IPS-18a (cell line): ENCODE results near the gene RAET1E.
"Not testable (repeated sequence)": the region's sequence is repeated elsewhere in the genome, so short reads cannot be mapped to it uniquely, and the experiment has no call there.

ENCODE experiments used
- H3K27ac ChIP-seq: one replicate; pipeline ENCODE4 v1.5.1; 2013; ENCODE audit warnings: low read length
- H3K27me3 ChIP-seq: one replicate; pipeline ENCODE4 v1.6.1; 2013; ENCODE audit warnings: mild to moderate bottlenecking, low read length; ENCODE audit not compliant: control insufficient read depth, insufficient read depth
- H3K36me3 ChIP-seq: one replicate; pipeline ENCODE4 v1.6.1; 2013; ENCODE audit warnings: low read depth, low read length; ENCODE audit not compliant: control insufficient read depth
- H3K4me1 ChIP-seq: one replicate; pipeline ENCODE4 v1.6.1; 2013; ENCODE audit warnings: low read depth, low read length; ENCODE audit not compliant: control insufficient read depth
- H3K4me3 ChIP-seq: one replicate; pipeline ENCODE4 v1.5.1; 2013; ENCODE audit warnings: low read length
- H3K9ac ChIP-seq: one replicate; pipeline ENCODE4 v1.6.1; 2013; ENCODE audit warnings: mild to moderate bottlenecking, low read length, moderate library complexity
- H3K9me3 ChIP-seq: one replicate; pipeline ENCODE4 v1.6.1; 2013; ENCODE audit warnings: low read depth, low read length; ENCODE audit not compliant: control insufficient read depth

Gene RAET1E

DNA sequence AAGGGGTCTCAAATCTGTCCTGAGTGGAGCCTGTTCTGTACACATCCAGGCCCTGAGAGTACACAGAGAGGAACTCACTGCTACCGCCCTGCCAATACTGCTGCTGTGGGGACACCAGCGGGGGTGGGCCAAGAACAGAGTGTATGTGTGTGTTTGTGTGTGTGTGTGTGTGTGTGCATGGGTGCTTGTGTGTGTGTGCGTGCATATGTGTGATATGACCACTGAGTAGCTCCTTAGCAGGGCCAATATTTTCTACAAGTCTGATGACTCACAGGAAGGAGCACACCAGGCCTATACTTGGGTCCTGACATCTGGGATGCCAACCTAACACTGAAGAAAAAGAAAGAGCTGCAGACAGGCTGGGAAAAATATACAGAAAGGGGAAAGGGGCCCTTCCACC lies 1.4 kb downstream of the RAET1E start:
- H3K9me3 ChIP-seq: no peaks in the 10 kb centered on the region
- H3K36me3 ChIP-seq: no peaks in the 10 kb centered on the region
- H3K4me3 ChIP-seq: no peak overlapping the region
- no peak overlapping the region for H3K27ac ChIP-seq
- H3K9ac ChIP-seq: no peak overlapping the region
- H3K4me1 ChIP-seq: no peaks in the 10 kb centered on the region
- no peaks in the 10 kb centered on the region for H3K27me3 ChIP-seq

DNA sequence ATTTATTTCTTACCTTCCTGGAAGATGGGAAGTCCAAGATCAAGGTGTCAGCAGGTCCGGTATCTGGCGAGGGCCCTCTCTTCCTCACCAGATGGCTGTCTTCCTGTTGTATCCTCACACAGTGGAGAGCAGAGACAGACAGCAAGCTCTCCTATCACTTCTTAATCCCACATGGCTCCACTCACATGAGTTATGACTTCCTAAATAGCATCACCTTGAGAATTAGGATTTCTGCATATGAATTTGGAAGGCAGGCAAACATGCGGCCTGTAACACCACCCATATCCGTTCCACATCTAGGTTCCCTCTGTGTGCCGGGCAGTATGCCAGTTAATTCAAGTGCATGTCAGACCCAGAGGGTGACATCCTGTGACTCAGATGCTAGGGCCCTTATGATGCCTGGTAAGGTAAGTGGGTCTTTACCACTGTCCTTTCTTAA lies 2.1 kb downstream of the RAET1E start:
- no peaks in the 10 kb centered on the region for H3K9me3 ChIP-seq
- no peak overlapping the region for H3K9ac ChIP-seq
- H3K4me3 ChIP-seq: no peak overlapping the region

DNA sequence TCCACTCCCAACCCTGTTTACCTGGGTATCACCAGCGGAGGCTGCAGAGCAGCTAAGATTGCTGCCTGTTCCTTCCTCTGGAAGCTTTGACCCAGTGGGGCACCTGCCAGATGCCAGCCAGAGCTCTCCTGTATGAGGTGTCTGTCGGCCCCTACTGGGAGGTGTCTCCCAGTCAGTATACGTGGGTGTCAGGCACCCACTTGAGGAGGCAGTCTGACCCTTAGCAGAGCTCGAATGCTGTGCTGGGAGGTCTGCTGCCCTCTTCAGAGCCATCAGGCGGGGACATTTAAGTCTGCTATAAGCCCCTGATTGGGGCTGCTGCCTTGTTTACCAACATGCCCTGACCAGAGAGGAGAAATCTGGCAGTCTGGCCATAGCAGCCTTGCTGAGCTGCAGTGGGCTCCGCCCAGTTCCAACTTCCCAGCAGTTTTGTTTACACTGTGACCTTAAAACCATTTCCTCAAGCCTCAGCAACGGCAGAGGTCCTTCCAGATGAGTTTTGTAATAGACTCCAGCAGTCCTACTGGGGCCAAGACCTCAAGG lies 2.8 kb downstream of the RAET1E start:
- H3K27ac ChIP-seq: no peak overlapping the region
- no peaks in the 10 kb centered on the region for H3K36me3 ChIP-seq
- H3K4me1 ChIP-seq: no peaks in the 10 kb centered on the region
- H3K9ac ChIP-seq: no peak overlapping the region
- H3K9me3 ChIP-seq: no peaks in the 10 kb centered on the region
- H3K27me3 ChIP-seq: no peaks in the 10 kb centered on the region
- no peak overlapping the region for H3K4me3 ChIP-seq

More for the DNA sequence above, 2.1 kb downstream of the RAET1E start:
- Histone ChIP-seq H3K4me1 (no peaks in the 10 kb centered on the region), H3K27me3 (no peaks in the 10 kb centered on the region), H3K36me3 (no peaks in the 10 kb centered on the region), H3K27ac (no peak overlapping the region)

DNA sequence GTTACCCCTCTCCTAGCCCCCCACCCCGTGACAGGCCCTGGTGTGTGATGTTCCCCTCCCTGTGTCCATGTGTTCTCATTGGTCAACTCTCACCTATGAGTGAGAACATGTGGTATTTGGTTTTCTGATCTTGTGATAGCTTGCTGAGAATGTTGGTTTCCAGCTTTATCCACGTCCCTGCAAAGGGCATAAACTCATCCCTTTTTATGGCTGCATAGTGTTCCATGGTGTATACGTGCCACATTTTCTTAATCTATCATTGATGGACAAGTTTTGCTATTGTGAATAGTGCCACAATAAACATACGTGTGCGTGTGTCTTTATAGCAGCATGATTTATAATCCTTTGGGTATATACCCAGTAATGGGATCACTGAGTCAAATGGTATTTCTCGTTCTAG lies 6.0 kb downstream of the RAET1E start:
- H3K4me1 ChIP-seq: not testable (repeated sequence)

DNA sequence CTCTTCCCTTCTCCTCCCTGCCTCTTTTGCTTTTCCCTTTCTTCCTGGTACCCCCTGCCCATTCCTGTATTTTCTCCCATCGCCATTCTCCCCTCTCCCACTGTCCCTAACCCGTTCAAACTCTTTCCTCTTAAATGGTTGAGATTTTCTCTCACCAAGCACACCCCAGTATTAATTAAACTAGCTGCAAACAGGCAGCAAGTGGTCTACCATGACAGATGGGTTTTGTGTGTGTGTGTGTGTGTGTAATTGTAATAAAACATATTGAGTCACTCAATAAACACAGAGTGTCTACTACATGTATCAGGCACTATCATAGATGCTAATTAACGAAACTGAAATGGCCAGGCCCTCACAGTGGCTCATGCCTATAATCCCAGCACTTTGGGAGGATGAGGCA lies 6.7 kb downstream of the RAET1E start:
- H3K36me3 ChIP-seq: no peaks in the 10 kb centered on the region
- no peak overlapping the region for H3K27ac ChIP-seq
- no peak overlapping the region for H3K4me3 ChIP-seq
- H3K4me1 ChIP-seq: no peaks in the 10 kb centered on the region
- no peaks in the 10 kb centered on the region for H3K9me3 ChIP-seq
- H3K9ac ChIP-seq: no peak overlapping the region
- H3K27me3 ChIP-seq: no peaks in the 10 kb centered on the region

More for the DNA sequence above, 6.0 kb downstream of the RAET1E start:
- H3K4me3 ChIP-seq, H3K27ac ChIP-seq, H3K9me3 ChIP-seq, H3K9ac ChIP-seq, H3K36me3 ChIP-seq, H3K27me3 ChIP-seq: not testable (repeated sequence)

DNA sequence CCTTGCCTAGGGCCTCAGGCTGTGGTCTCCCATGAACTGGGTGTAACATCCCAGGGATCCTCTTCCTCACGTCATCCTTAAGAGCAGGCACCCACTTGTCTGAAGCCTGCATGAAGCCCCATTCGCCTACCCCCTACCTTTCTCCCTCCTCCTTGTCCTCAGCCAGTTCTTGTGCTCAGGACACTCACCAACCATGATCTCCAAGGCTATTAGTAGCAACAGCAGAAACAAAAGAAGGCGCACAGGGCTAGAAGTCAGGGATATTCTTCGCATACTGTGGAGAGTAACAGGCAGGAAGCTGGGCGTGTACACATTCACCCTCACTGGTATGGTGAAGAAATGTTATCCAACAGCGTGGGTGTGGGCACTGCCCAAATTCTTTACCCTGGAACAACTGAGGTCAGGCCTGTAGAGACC lies 7.3 kb downstream of the RAET1E start:
- no peaks in the 10 kb centered on the region for H3K36me3 ChIP-seq
- H3K9ac ChIP-seq: no peak overlapping the region
- H3K4me1 ChIP-seq: no peaks in the 10 kb centered on the region
- no peaks in the 10 kb centered on the region for H3K9me3 ChIP-seq
- H3K27me3 ChIP-seq: no peaks in the 10 kb centered on the region
- no peak overlapping the region for H3K27ac ChIP-seq
- no peak overlapping the region for H3K4me3 ChIP-seq

DNA sequence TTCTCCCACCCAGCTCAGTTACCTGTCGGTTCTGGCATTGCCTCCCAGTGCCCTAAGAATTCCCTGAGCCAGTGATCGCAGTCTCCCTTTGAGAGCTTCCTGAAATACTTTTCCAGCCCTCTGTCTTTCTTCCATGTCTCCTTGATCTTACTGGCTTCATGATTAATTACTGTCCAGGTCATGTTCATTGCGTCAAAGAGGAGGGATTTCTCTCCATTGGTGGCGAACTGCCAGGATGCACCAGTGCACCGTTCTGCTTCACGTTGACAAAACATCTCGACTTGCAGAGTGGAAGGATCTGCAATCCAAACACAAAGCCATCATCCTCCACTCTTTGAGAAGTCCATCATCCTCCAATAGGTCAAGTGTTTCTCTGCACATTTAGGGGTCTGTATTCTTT lies 8.6 kb downstream of the RAET1E start:
- Histone ChIP-seq H3K4me1 (no peaks in the 10 kb centered on the region), H3K27ac (no peak overlapping the region), H3K9me3 (no peaks in the 10 kb centered on the region), H3K27me3 (no peaks in the 10 kb centered on the region), H3K9ac (no peak overlapping the region), H3K4me3 (no peak overlapping the region), H3K36me3 (no peaks in the 10 kb centered on the region)

DNA sequence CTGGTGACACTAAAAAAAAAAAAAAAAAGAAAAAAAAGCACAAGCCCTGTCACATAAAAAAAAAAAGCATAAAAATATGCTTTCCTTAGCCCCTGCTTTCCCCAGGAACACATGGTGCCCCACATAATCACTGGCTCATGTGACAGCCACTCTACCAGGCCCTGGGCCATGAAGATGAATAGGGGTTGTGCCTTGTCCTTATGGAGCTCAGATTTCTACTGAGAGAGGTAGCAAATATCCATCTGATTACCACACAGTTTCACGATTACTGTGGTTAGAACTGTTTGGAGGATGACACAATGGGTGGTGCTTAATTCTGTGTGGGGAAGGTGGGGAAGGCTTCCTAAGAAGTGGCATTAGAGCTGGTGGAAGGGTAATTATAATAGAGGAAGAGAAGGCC lies 9.3 kb downstream of the RAET1E start:
- Histone ChIP-seq H3K4me3 (no peak overlapping the region), H3K27ac (no peak overlapping the region), H3K4me1 (no peaks in the 10 kb centered on the region), H3K36me3 (no peaks in the 10 kb centered on the region), H3K9me3 (no peaks in the 10 kb centered on the region), H3K27me3 (peaks cover 4% of the 10 kb centered on the region), H3K9ac (no peak overlapping the region)

DNA sequence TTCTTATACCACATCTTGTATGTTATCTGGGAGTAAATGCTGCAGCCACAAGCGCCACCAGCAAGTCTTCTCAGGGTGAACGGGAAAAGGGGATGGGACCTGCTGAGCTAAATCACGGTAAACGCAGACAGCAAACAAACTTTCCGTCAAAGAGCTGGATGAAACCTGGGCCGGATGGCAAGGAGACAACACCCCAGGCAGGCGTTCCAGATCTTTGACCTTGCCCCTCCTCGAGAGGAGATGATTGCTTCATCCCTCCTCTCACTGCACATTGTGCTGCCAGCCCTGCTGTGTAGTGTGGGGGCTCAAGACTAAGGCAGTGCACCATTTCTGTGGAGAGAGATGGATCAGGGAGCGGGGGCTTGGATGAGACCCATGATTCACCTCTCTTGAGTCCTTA lies 9.8 kb downstream of the RAET1E start:
- Histone ChIP-seq H3K36me3 (no peaks in the 10 kb centered on the region), H3K4me3 (no peak overlapping the region), H3K4me1 (no peaks in the 10 kb centered on the region), H3K27me3 (peaks cover 7% of the 10 kb centered on the region), H3K9ac (no peak overlapping the region), H3K9me3 (no peaks in the 10 kb centered on the region), H3K27ac (no peak overlapping the region)

DNA sequence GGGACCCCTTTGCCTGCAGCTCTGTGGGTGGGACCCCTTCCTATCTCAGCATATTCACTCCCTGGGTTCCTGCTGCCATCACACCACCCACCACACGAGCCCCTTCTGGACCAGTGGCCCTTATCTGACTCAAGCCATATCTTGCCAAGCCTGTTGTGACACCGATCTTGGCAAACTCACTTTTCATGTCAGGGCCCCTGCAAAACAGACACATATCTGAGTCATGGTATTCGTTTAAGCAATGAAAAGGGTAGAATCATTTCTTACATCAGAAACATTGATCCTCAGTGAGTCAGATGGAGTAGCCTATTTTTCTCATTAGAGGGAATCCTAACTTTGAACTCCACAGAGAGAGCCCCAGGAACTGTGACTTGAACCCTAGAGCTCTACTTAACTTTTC lies 10.6 kb downstream of the RAET1E start:
- no peak overlapping the region for H3K9ac ChIP-seq
- no peak overlapping the region for H3K27ac ChIP-seq
- H3K9me3 ChIP-seq: no peaks in the 10 kb centered on the region
- peaks cover 7% of the 10 kb centered on the region for H3K27me3 ChIP-seq
- no peaks in the 10 kb centered on the region for H3K36me3 ChIP-seq
- H3K4me1 ChIP-seq: no peaks in the 10 kb centered on the region
- no peak overlapping the region for H3K4me3 ChIP-seq

DNA sequence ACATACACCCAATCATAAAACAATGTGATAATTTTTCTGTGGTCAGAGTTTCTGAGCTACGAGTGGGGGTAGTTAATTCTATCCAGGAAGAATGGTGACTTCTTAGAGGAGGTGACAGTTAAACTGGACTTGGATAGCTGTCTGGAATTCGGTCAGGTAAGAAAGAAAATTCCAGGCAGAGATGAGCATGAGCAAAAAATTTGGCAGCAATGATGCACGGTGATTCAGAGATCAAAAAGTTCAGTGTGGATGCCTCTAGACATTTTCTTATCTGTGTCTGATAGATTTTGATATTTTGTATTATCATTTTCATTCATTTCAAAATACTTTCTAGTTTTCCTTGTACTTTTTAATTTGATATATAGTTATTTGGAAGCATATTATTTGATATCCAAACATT lies 12.0 kb downstream of the RAET1E start:
- Histone ChIP-seq H3K27me3 (peaks cover 7% of the 10 kb centered on the region), H3K9me3 (no peaks in the 10 kb centered on the region), H3K36me3 (no peaks in the 10 kb centered on the region), H3K9ac (no peak overlapping the region), H3K4me1 (no peaks in the 10 kb centered on the region), H3K27ac (no peak overlapping the region), H3K4me3 (no peak overlapping the region)

DNA sequence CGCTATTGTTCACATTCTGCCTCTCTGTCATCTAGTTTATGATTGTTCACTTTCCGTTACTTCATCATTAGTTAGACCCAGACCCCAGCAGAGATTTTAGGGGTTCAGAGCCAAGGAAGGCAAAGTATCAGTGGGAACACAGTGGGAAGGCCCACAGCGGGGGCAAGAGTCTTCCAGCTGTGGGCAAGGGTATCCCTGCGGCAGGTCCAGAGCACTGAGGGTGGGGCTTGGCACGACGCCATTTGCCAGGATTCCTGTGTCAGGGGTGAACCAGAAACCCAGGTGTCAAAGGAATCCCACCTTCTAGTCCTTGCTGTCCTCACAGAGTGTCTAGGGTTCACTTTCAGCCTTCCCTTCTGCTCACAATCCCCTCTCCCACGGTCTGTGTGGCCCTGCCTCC lies 13.3 kb downstream of the RAET1E start:
- no peaks in the 10 kb centered on the region for H3K4me1 ChIP-seq
- H3K4me3 ChIP-seq: no peak overlapping the region
- no peak overlapping the region for H3K27ac ChIP-seq
- no peaks in the 10 kb centered on the region for H3K9me3 ChIP-seq
- peaks cover 7% of the 10 kb centered on the region for H3K27me3 ChIP-seq
- no peak overlapping the region for H3K9ac ChIP-seq
- no peaks in the 10 kb centered on the region for H3K36me3 ChIP-seq
